ENCODE measurements around the gene IFT52.

DNA sequence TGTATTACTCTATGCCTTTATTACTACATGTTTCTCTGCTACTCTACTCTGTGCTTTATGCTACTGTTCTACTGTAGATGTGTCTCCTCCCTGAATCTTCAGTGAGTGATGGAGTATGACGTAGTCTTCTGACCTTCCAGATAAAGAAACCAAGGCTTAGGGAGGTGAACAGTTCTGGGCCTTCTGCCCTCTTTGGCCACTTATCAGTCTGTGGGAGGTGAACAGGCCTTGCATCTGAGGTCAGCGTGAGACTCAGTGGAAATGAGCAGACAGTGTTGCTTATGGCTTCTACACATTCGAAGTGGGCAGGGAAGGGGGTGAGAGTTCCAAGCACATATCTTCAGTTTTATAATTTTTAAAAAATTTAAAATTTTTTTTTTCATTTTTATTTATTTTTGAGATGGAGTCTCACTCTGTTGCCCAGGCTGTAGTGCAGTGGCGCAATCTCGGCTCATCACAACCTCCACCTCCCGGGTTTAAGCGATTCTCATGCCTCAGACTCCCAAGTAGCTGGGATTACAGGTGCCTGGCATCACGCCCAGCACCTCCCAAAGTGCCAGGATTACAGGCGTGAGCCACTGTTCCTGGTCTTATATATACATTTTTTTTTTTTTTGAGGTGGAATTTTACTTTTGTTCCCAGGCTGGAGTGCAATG lies 100.3 kb downstream of the IFT52 start:
- TF ChIP-seq, protein P1, sequence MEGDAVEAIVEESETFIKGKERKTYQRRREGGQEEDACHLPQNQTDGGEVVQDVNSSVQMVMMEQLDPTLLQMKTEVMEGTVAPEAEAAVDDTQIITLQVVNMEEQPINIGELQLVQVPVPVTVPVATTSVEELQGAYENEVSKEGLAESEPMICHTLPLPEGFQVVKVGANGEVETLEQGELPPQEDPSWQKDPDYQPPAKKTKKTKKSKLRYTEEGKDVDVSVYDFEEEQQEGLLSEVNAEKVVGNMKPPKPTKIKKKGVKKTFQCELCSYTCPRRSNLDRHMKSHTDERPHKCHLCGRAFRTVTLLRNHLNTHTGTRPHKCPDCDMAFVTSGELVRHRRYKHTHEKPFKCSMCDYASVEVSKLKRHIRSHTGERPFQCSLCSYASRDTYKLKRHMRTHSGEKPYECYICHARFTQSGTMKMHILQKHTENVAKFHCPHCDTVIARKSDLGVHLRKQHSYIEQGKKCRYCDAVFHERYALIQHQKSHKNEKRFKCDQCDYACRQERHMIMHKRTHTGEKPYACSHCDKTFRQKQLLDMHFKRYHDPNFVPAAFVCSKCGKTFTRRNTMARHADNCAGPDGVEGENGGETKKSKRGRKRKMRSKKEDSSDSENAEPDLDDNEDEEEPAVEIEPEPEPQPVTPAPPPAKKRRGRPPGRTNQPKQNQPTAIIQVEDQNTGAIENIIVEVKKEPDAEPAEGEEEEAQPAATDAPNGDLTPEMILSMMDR (IDR thresholded peaks at IDR 0.05): no peak
- no peak for TF ChIP-seq POLR2A (IDR thresholded peaks at IDR 0.05)
